Stimulated activated CD8-positive, alpha-beta memory T cell treated with anti-CD3 and anti-CD28 coated beads, Interleukin-2, amount 100 ng/mL, for 48 hours (primary cell): ENCODE data around the gene RCN1.

Experiments used
- DNase-seq, 2 donors: peaks; one replicate each; pipeline ENCODE4 v3.0.0-alpha.2; 2020; ENCODE audit warnings: low read depth in 2 of 2

RCN1 gene

GRCh38 chr11:32153747-32154146, 62.9 kb downstream of the RCN1 start:
- no peak for DNase-seq

- DNase-seq: no peak
Observed at GRCh38 chr11:32154275-32154674, 63.4 kb downstream of the RCN1 start.
